Nephron (organoid): ENCODE measurements around the gene SORCS3.
A peak's percentile ranks its signal among the peaks of the same experiment; 100 is the strongest.

Experiments used
- H3K27ac Mint-ChIP-seq, 3 experiments: 2 replicates each; pipeline ENCODE4 v1.8.0; 2020; ENCODE audit warnings: mixed read lengths in 3 of 3, mild to moderate bottlenecking in 2 of 3, moderate library complexity in 1 of 3
- H3K27me3 Mint-ChIP-seq: 2 replicates; pipeline ENCODE4 v1.8.0; 2021; ENCODE audit warnings: low read depth, mild to moderate bottlenecking, moderate library complexity, mixed read lengths
- H3K36me3 Mint-ChIP-seq: 2 replicates; pipeline ENCODE4 v1.8.0; 2020; ENCODE audit warnings: low read depth, mixed read lengths
- H3K4me1 Mint-ChIP-seq: 2 replicates; pipeline ENCODE4 v1.8.0; 2020; ENCODE audit warnings: mixed read lengths
- H3K4me3 Mint-ChIP-seq, 3 experiments: 2 replicates each; pipeline ENCODE4 v1.8.0; 2020; ENCODE audit warnings: mild to moderate bottlenecking in 3 of 3, mixed read lengths in 3 of 3, moderate library complexity in 2 of 3
- H3K9me3 Mint-ChIP-seq: 2 replicates; pipeline ENCODE4 v1.8.0; 2020; ENCODE audit warnings: mixed read lengths
- TF ChIP-seq, protein P1 (sequence below), 3 experiments: fragments of 200-600 bp; sonication (generic); IDR thresholded peaks; one replicate each; pipeline ENCODE4 v1.5.0; 2021; ENCODE audit warnings: antibody characterized with exemption in 3 of 3; ENCODE audit not compliant: unreplicated experiment in 3 of 3

SORCS3 gene

GRCh38 chr10:105252911-105253310 is 611.8 kb downstream of the SORCS3 start:
- Mint-ChIP-seq H3K27me3 (peaks cover 5% of the 10 kb centered on the region), H3K36me3 (no peaks in the 10 kb centered on the region), H3K27ac (no peak overlapping the region), H3K4me1 (peaks cover 15% of the 10 kb centered on the region), H3K4me3 (no peak overlapping the region), H3K9me3 (peaks cover 3% of the 10 kb centered on the region)
- TF ChIP-seq, protein P1, sequence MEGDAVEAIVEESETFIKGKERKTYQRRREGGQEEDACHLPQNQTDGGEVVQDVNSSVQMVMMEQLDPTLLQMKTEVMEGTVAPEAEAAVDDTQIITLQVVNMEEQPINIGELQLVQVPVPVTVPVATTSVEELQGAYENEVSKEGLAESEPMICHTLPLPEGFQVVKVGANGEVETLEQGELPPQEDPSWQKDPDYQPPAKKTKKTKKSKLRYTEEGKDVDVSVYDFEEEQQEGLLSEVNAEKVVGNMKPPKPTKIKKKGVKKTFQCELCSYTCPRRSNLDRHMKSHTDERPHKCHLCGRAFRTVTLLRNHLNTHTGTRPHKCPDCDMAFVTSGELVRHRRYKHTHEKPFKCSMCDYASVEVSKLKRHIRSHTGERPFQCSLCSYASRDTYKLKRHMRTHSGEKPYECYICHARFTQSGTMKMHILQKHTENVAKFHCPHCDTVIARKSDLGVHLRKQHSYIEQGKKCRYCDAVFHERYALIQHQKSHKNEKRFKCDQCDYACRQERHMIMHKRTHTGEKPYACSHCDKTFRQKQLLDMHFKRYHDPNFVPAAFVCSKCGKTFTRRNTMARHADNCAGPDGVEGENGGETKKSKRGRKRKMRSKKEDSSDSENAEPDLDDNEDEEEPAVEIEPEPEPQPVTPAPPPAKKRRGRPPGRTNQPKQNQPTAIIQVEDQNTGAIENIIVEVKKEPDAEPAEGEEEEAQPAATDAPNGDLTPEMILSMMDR (IDR thresholded peaks at IDR 0.05; ENCODE audit: unreplicated experiment in 3 of 3): no peak

GRCh38 chr10:105253515-105254212 is 612.6 kb downstream of the SORCS3 start:
- Mint-ChIP-seq H3K4me3 (no peak overlapping the region), H3K36me3 (no peaks in the 10 kb centered on the region), H3K4me1 (peaks cover 11% of the 10 kb centered on the region), H3K27me3 (peaks cover 5% of the 10 kb centered on the region), H3K9me3 (no peaks in the 10 kb centered on the region), H3K27ac (peak overlapping the region in 1 of 3 experiments; percentile 22)
- TF ChIP-seq, protein P1 (IDR thresholded peaks at IDR 0.05; ENCODE audit: unreplicated experiment in 3 of 3): no peak

GRCh38 chr10:105258036-105258673 is 617.1 kb downstream of the SORCS3 start:
- Mint-ChIP-seq H3K4me1 (peaks cover 11% of the 10 kb centered on the region), H3K27me3 (peaks cover 5% of the 10 kb centered on the region), H3K36me3 (no peaks in the 10 kb centered on the region), H3K9me3 (no peaks in the 10 kb centered on the region), H3K27ac (no peak overlapping the region), H3K4me3 (no peak overlapping the region)
- TF ChIP-seq, protein P1 (IDR thresholded peaks at IDR 0.05; ENCODE audit: unreplicated experiment in 3 of 3): no peak

DNA sequence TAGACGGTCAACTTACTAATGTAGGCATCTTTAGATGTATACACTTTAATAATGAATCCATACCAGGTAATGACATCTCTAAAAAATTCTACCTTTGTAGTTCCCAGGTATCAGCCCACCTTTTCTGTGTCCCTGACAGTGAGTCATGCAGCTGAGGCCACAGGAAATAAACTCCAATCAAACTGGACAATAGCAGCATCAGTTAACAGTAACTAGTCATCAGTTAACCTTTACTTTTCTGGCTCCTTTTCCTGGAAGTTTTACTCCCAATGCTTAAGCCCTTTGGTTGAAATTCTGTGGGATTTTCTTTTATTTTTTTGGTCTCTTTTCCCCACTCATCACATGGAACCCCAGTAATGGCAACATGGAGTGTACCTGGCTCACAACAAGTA is 617.6 kb downstream of the SORCS3 start:
- Mint-ChIP-seq H3K27ac (no peak overlapping the region), H3K4me1 (peaks cover 5% of the 10 kb centered on the region), H3K27me3 (peaks cover 5% of the 10 kb centered on the region), H3K4me3 (no peak overlapping the region), H3K9me3 (no peaks in the 10 kb centered on the region), H3K36me3 (no peaks in the 10 kb centered on the region)
- TF ChIP-seq, protein P1 (IDR thresholded peaks at IDR 0.05; ENCODE audit: unreplicated experiment in 3 of 3): no peak

GRCh38 chr10:105259201-105259600 is 618.1 kb downstream of the SORCS3 start:
- no peak overlapping the region for H3K27ac Mint-ChIP-seq
- peaks cover under 1% of the 10 kb centered on the region for H3K4me1 Mint-ChIP-seq
- peaks cover 5% of the 10 kb centered on the region for H3K27me3 Mint-ChIP-seq
- no peaks in the 10 kb centered on the region for H3K36me3 Mint-ChIP-seq
- no peak overlapping the region for H3K4me3 Mint-ChIP-seq
- TF ChIP-seq, protein P1 (IDR thresholded peaks at IDR 0.05; ENCODE audit: unreplicated experiment in 3 of 3): no peak
- no peaks in the 10 kb centered on the region for H3K9me3 Mint-ChIP-seq

DNA sequence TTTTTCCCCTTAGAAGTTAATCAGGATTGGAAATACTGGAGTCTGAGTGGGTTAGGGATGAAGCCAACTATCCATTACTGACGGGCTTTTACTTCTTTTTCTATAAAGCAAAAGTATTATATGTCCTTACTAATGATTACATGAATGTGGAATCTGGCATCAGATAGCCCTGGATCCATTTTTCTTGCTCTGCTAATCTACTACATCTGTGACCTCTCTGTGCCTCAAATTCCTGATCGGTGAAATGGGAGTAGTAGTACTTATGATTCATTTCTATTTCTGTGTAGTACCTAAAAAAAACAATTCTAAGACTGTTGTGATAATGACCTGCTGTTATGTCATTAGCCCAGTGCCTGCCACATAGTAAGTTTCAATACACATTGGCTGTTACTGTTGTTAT is 621.6 kb downstream of the SORCS3 start:
- Mint-ChIP-seq H3K9me3 (no peaks in the 10 kb centered on the region), H3K36me3 (no peaks in the 10 kb centered on the region), H3K4me3 (no peak overlapping the region), H3K27ac (no peak overlapping the region), H3K27me3 (peaks cover 5% of the 10 kb centered on the region), H3K4me1 (no peaks in the 10 kb centered on the region)
- TF ChIP-seq, protein P1 (IDR thresholded peaks at IDR 0.05; ENCODE audit: unreplicated experiment in 3 of 3): no peak
